K562 (cell line): ENCODE data around the gene TMC4. TPM values are rescaled to one million over a fixed set of nuclear protein-coding genes. Genes with fewer than 3 reads are reported as not detected.

ENCODE experiments used
- ATAC-seq: fragments of 200-7000 bp; cut with Tn5 transposase; 3 replicates; pipeline ENCODE4 v1.9.1; 2020; ENCODE audit warnings: moderate library complexity
- BruUV-seq: library from RNA; stranded (reverse); fragments of 400-500 nt; replicated peaks from 2 replicates; lab custom pipeline; 2021; lab: Mats Ljungman, UMichigan
- CTCF ChIA-PET: fragments of 300-600 bp; formaldehyde crosslinking; extraction: SDS; loops from one replicate; lab custom pipeline; 2021; ENCODE audit warnings: low intra/inter-chr PET ratio; lab: Yijun Ruan, JAX
- POLR2A ChIA-PET: fragments of 300-600, 350-650 bp; sonication (Branson Sonifier 250); formaldehyde crosslinking; extraction: SDS; loops from one replicate; lab custom pipeline; 2021; ENCODE audit warnings: antibody characterized with exemption, inconsistent platforms; lab: Yijun Ruan, JAX
- DNase-seq, 4 experiments: peaks; one replicate each; pipeline versions ENCODE4 v3.0.0 to v3.0.0-alpha.2; 2011 to 2018; ENCODE audit warnings: low spot score in 3 of 4, mixed read lengths in 3 of 4; ENCODE audit errors: extremely low read depth in 1 of 4
- FAIRE-seq: peaks from 2 replicates; lab custom pipeline; 2011; peaks lifted over from hg19 to GRCh38; lab: Jason Lieb, UNC
- H2AFZ ChIP-seq: 2 replicates; pipeline ENCODE4 v1.6.0; 2011; ENCODE audit warnings: low read depth, low read length, control low read depth, inconsistent platforms
- H3K27ac ChIP-seq: fragments of 200-600 bp; 3 replicates; pipeline ENCODE4 v1.8.0; 2011; ENCODE audit warnings: low read depth, mild to moderate bottlenecking, control low read depth, inconsistent platforms, low read length, moderate library complexity, mixed read lengths; ENCODE audit errors: extremely low read depth
- H3K27me3 ChIP-seq, 2 experiments: fragments of 300-600 bp in 1 of 2; 2 replicates in 1 of 2; 3 replicates in 1 of 2; pipeline versions ENCODE4 v1.6.0 to v1.8.0; 2011; ENCODE audit warnings: inconsistent platforms in 2 of 2, low read length in 2 of 2, mild to moderate bottlenecking in 1 of 2, mixed read lengths in 1 of 2, moderate library complexity in 1 of 2; ENCODE audit not compliant: control insufficient read depth in 2 of 2, insufficient read depth in 2 of 2
- H3K36me3 ChIP-seq: fragments of 300-600 bp; 3 replicates; pipeline ENCODE4 v1.8.0; 2011; ENCODE audit warnings: mild to moderate bottlenecking, low read length, inconsistent platforms; ENCODE audit not compliant: control insufficient read depth, insufficient read depth
- H3K4me1 ChIP-seq, 2 experiments: fragments of 200-600 bp in 1 of 2; replicated peaks in 1 of 2; 2 replicates in 1 of 2; 3 replicates in 1 of 2; pipeline versions ENCODE4 v1.5.1 to v1.8.0; 2011; ENCODE audit warnings: inconsistent platforms in 2 of 2, low read length in 2 of 2, mild to moderate bottlenecking in 1 of 2, mixed read lengths in 1 of 2, moderate library complexity in 1 of 2; ENCODE audit not compliant: control insufficient read depth in 2 of 2, insufficient read depth in 2 of 2
- H3K4me2 ChIP-seq: 2 replicates; pipeline ENCODE4 v1.6.1; 2011; ENCODE audit warnings: low read length, control low read depth, inconsistent platforms, mixed read lengths; ENCODE audit not compliant: insufficient read depth
- H3K4me3 ChIP-seq: fragments of 200-600 bp; sonication (generic), shearing (Covaris generic); 2 replicates; pipeline ENCODE4 v1.5.1; 2016; ENCODE audit warnings: control low read depth, inconsistent platforms
- H3K79me2 ChIP-seq: fragments of 200-600 bp; 3 replicates; pipeline ENCODE4 v1.8.0; 2011; ENCODE audit warnings: low read length, inconsistent platforms; ENCODE audit not compliant: control insufficient read depth, insufficient read depth
- H3K9ac ChIP-seq, 2 experiments: 2 replicates each; pipeline versions ENCODE4 v1.6.0 to v1.6.1; 2011; ENCODE audit warnings: low read depth in 2 of 2, low read length in 2 of 2, control low read depth in 1 of 2, inconsistent platforms in 1 of 2, mild to moderate bottlenecking in 1 of 2, mixed read lengths in 1 of 2; ENCODE audit not compliant: insufficient read depth in 1 of 2
- H3K9me1 ChIP-seq: one replicate; pipeline ENCODE4 v1.6.0; 2011; ENCODE audit warnings: inconsistent platforms, mild to moderate bottlenecking, low read length, moderate library complexity; ENCODE audit not compliant: control insufficient read depth, insufficient read depth
- H3K9me3 ChIP-seq: replicated peaks from 2 replicates; pipeline ENCODE4 v1.5.1; 2011; ENCODE audit warnings: low read depth, low read length, inconsistent platforms; ENCODE audit not compliant: control insufficient read depth, insufficient read depth
- H4K20me1 ChIP-seq: replicated peaks from 2 replicates; pipeline ENCODE4 v1.6.1; 2011; ENCODE audit warnings: low read length, inconsistent platforms, mixed read lengths; ENCODE audit not compliant: control insufficient read depth, insufficient read depth
- HNRNPH1 ChIP-seq: fragments of 200-400 bp; formaldehyde crosslinking; optimal IDR thresholded peaks from 2 replicates; pipeline ENCODE3; 2017; ENCODE audit warnings: low read depth, mild to moderate bottlenecking, low read length, moderate library complexity
- POLR2G ChIP-seq: fragments of 200-400 bp; formaldehyde crosslinking; IDR thresholded peaks from 2 replicates; pipeline ENCODE4 v1.6.1; 2017; ENCODE audit warnings: low read depth, mild to moderate bottlenecking, antibody characterized with exemption, low read length, moderate library complexity
- STAG1 ChIP-seq: sonication (generic); formaldehyde crosslinking; IDR thresholded peaks from 2 replicates; pipeline ENCODE4 v1.5.0; 2020; ENCODE audit warnings: missing genetic modification reagents, borderline replicate concordance
- ZNF274 ChIP-seq: IDR thresholded peaks from 2 replicates; pipeline ENCODE4 v1.6.1; 2011; ENCODE audit warnings: low read depth, mild to moderate bottlenecking, low read length, moderate library complexity, borderline replicate concordance
- ZNF41 ChIP-seq: fragments of 250-450 bp; sonication (Bioruptor Pico); conservative IDR thresholded peaks from 2 replicates; pipeline ENCODE4 v1.4.0; 2020; ENCODE audit warnings: mild to moderate bottlenecking
- WGBS: fragments of 100-300 bp; shearing (Covaris generic); methylation state at CpG from one replicate; pipeline ENCODE4 v1.1.6; 2016; ENCODE audit warnings: low coverage, mixed read lengths; ENCODE audit not compliant: insufficient coverage; ENCODE audit errors: missing lambda C conversion rate; 5-methylcytosine and 5-hydroxymethylcytosine counted together
- in situ Hi-C: fragments of 300-500 bp; cut with MboI; formaldehyde crosslinking; loops from 4 replicates; pipeline ENCODE4 v1.15.0; 2018; ENCODE audit warnings: inconsistent platforms, mixed read lengths
- intact Hi-C: fragments of 100-400 bp; cut with micrococcal nuclease; formaldehyde crosslinking; loops from 2 replicates; pipeline ENCODE4 v1.14.2; 2022
- polyA plus RNA-seq, 8 experiments: library from polyadenylated mRNA; depleted of rRNA in 4 of 8; stranded (reverse) in 5 of 8; unstranded in 3 of 8; fragments of >200 nt; fragmentation: Nextera tagmentation in 2 of 8; fragmentation: Illumina TruSeq in 1 of 8; extraction: Ambion mirVana in 2 of 8; extraction: Trizol in 1 of 8; gene quantifications; 2 replicates each; pipeline versions ENCODE4 v1.2.1 to v1.2.3, GENCODE V29; 2011 to 2014; ENCODE audit warnings: inconsistent platforms in 1 of 8, missing spikeins in 1 of 8
- total RNA-seq, 7 experiments: library from RNA; depleted of rRNA in 6 of 7; stranded (reverse); fragments of >200 nt in 6 of 7; fragmentation: Illumina TruSeq in 2 of 7; extraction: Trizol in 2 of 7; gene quantifications; 2 replicates each; pipeline versions ENCODE4 v1.2.1 to v1.2.3, GENCODE V29; 2011 to 2021; ENCODE audit warnings: low replicate concordance in 1 of 7

TMC4 gene
- total and polyA plus RNA-seq, 9 of the 15 experiments (the other 6 are each of a cell fraction or from before 2014, with no cell fraction given), result 0.12 to 0.79 (median 0.36) TPM; not detected in 2

DNA sequence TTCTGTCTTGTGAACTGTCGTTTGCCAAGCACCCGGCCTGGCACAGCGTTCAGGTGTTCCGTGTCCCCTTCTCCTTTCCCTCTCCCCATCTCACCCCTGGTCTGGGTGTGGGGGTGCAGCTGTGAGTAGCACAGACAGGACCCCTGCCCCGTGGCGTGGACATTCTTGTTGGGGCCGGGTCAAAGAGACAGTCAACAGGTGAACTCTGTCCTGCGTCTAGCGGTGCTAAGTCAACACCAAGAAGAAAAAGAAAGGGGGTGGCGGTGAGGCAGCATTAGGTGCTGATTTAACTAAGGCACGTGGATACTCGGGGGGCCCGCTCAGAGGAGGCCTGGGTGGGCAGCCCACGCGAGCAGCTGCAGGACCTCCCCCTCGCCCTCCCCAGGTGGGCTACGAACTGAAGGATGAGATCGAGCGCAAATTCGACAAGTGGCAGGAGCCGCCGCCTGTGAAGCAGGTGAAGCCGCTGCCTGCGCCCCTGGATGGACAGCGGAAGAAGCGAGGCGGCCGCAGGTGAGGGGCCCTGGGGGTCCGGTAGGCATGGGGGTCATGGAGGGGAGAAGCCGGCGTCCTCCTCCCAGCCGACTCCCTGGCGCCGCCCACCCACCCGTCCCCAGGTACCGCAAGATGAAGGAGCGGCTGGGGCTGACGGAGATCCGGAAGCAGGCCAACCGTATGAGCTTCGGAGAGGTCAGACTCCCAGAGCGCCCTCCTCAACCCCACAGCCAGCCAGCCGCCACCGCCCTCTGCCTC lies 45.1 kb downstream of the TMC4 start:
- CTCF ChIA-PET, result no interaction called here
- POLR2A ChIA-PET, result no interaction called here
- Histone ChIP-seq H3K4me1 (no peaks in the 10 kb centered on the region; a peak in 1 of 5 replicates), H3K79me2 (no peaks in the 10 kb centered on the region), H3K4me2 (no peak overlapping the region), H3K9me1 (no peaks in the 10 kb centered on the region), H4K20me1 (no peaks in the 10 kb centered on the region), H3K9ac (no peak overlapping the region), H3K27me3 (no peaks in the 10 kb centered on the region), H2AFZ (no peak overlapping the region), H3K36me3 (peaks cover 78% of the 10 kb centered on the region; the same call in 2 of the 3 replicates), H3K9me3 (no peaks in the 10 kb centered on the region), H3K4me3 (no peak overlapping the region), H3K27ac (no peak overlapping the region)
- 96% methylated on average over 17 of the region's 44 CpGs for whole genome bisulfite sequencing
- DNase-seq, result no peak
- BruUV-seq, result no TSS peak
- intact Hi-C loops (no loop called here), in situ Hi-C loops (no loop called here)
- FAIRE-seq, result no peak
- TF ChIP-seq ZNF41 (CRISPR knock-in tag) (no peak), STAG1 (CRISPR knock-in tag) (no peak), HNRNPH1 (no peak)
- ATAC-seq, result no peak

DNA sequence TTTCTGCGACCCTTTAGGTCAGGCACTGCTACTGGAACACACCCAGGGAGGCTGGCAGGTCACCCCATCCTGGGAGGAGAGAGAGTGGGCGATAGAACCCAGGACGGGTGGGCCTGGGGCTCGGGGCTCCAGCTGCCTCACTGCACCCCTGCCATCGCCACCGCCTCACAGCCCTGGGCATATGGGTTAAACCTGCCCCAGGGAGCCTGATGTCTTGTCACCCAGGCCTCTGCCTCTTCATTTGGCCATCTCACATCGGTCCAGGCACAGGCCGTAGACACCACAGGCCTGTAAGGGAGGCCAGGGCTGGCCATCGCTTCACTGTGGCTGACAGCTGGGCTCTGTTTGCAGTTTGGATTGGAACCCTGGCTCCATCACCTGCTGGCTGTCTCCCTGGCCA lies 47.2 kb downstream of the TMC4 start:
- ATAC-seq (no peak), DNase-seq (no peak), FAIRE-seq (no peak)
- ChIA-PET CTCF (no interaction called here), POLR2A (interaction anchor here (1.9 kb wide), 1 partner anchor 11 kb away, joined by 9 read pairs; no protein-coding TSS in a partner anchor)
- H3K9me3 ChIP-seq, result no peaks in the 10 kb centered on the region
- no peaks in the 10 kb centered on the region for H3K9me1 ChIP-seq
- no peak overlapping the region for H3K4me2 ChIP-seq
- no peak overlapping the region for H3K27ac ChIP-seq
- no peaks in the 10 kb centered on the region for H3K27me3 ChIP-seq
- H2AFZ ChIP-seq, result no peak overlapping the region
- no peaks in the 10 kb centered on the region; a peak in 1 of 5 replicates for H3K4me1 ChIP-seq
- no peak overlapping the region for H3K4me3 ChIP-seq
- WGBS, result 84% methylated on average over 4 of the region's 9 CpGs
- H3K9ac ChIP-seq, result no peak overlapping the region; a peak in 1 of 4 replicates
- no peaks in the 10 kb centered on the region for H3K79me2 ChIP-seq
- in situ Hi-C loops, result no loop called here
- intact Hi-C loops, result no loop called here
- no peaks in the 10 kb centered on the region for H4K20me1 ChIP-seq
- H3K36me3 ChIP-seq, result peaks cover 84% of the 10 kb centered on the region; the same call in 2 of the 3 replicates
- no TSS peak for BruUV-seq
- TF ChIP-seq POLR2G (peak; percentile 11), ZNF274 (no peak)
